NCI-H1436 treated with DMSO at 0.1 percent for 48 hours (cell line): ENCODE results near the gene STRAP.
"Not testable (repeated sequence)": the region's sequence is repeated elsewhere in the genome, so short reads cannot be mapped to it uniquely, and the experiment has no call there.

Experiments used
- DNase-seq: peaks from one replicate; lab custom pipeline; 2025; lab: John Stamatoyannopoulos, UW

The STRAP gene

GRCh38 chr12:15928346-15928745 lies 46.2 kb downstream of the STRAP start:
- DNase-seq, result no peak

- no peak for DNase-seq
These were observed 46.8 kb downstream of the STRAP start for GRCh38 chr12:15928870-15929571.

DNA sequence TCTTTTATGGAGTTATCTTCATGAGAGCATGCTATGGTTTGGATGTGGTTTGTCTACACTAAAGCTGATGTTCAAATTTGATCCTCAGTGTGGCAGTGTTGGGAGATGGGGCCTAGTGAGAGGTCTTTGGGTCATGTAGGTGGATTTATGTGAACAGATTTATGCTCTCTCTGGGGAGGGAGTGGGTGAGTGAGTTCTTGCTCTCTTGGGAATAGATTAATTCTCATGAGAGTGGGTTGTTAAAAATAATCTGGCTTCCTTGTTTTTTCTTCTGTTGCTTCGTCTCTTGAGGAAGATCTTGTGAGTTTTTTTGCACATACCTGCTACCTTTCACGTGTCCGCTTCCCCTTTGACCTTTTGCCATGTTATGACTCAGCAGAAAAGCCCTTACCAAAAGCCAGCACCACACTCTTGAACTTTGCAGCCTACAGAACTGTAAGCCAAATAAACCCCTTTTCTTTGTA lies 49.4 kb downstream of the STRAP start:
- DNase-seq, result no peak

DNA sequence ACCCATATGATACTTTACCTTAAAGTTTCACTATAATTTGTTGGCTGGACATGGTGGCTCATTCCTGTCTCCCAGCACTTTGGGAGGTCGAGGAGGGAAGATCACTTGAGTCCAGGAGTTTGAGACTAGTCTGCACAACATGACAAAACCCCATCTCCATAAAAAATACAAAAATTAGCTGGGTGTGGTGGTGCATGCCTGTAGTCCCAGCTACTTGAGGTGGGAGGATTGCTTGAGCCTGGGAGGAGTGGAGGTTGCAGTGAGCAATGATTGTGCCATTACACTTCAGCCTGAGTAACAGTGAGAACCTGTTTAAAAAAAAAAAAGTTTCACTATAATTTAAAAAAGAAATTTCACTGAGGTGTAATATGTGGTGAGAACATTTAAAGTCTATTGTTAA lies 50.1 kb downstream of the STRAP start:
- DNase-seq, result no peak

DNA sequence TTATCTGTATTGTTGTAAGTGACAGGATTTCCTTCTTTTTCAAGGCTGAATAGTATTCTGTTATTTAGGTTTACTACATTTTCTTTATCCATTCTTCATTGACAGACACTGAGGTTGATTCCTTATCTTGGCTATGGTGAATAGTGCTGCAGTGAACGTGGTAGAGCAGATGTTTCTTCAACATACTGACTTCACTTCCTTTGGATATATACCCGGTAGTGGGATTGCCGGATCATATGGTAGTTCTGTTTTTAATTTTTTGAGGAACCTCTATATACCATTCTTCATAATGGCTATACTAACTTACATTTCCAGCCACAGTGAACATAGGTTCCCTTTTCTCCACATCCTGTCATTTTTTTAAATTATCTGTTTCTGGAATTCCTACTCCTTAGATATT lies 50.8 kb downstream of the STRAP start:
- no peak for DNase-seq

- DNase-seq, result no peak
These were observed 51.6 kb downstream of the STRAP start for GRCh38 chr12:15933751-15934150.

GRCh38 chr12:15936751-15937150 lies 54.6 kb downstream of the STRAP start:
- DNase-seq, result no peak

DNA sequence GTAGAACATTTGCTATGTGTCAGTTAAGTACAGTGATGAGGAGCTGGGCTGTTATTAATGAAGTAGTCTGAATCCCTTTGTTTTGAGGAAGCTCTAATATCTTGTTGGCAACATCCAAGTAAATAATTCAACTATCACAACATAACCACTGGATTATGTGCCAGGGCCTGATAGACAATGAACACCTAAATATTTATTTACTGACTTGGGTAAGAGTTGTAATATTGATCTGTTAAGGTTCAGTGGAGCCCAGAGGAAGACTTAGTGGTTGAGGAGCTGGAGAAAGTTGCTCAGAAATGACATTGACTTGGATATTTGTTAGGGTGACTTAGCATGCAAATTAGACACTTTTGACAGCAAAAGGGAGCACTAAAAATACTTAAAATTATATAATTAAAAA lies 55.7 kb downstream of the STRAP start:
- DNase-seq, result no peak

DNA sequence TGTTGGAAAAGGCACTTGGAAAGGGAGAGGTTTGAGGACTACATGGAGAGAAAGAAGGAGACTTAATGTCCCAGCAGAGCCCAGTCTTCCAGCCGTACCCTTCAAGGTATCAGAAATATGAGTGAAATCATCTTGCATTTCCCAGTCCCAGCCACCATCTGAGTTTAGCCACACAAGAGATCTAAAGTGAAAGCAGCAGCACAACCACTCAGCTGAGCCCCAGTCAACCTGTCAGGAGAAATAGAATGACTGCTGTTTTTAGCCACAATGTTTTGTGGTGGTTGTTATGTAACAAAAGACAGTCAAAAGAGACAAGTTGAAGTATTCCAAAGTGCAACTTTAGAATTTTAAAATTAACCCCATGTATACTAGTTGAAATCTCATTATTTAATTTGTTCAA lies 56.9 kb downstream of the STRAP start:
- DNase-seq, result no peak

- DNase-seq, result no peak
These were observed 60.3 kb downstream of the STRAP start for GRCh38 chr12:15942475-15942874.

- DNase-seq, result not testable (repeated sequence)
These were observed 61.3 kb downstream of the STRAP start for GRCh38 chr12:15943519-15943918.

- not testable (repeated sequence) for DNase-seq
These were observed 66.3 kb downstream of the STRAP start for GRCh38 chr12:15948461-15948860.
